Motor neuron (in vitro differentiated cells): Measurements from ENCODE around the gene NKD2. TPM values are rescaled to one million over a fixed set of nuclear protein-coding genes. Genes with fewer than 3 reads are reported as not detected.
"Not testable (repeated sequence)": the region's sequence is repeated elsewhere in the genome, so short reads cannot be mapped to it uniquely, and the experiment has no call there.

Experiments used
- ATAC-seq, 8 experiments: fragments of 200-7000 bp; cut with Tn5 transposase; replicated peaks in 6 of 8; 2 replicates each; pipeline ENCODE4 v1.8.0; 2021; ENCODE audit warnings: mild to moderate bottlenecking in 8 of 8, moderate library complexity in 8 of 8
- H3K27ac ChIP-seq, 2 donors: fragments of 250-450 bp; sonication (Bioruptor Pico); 2 replicates each; pipeline ENCODE4 v1.9.0; 2021; ENCODE audit warnings: antibody characterized with exemption in 2 of 2, mild to moderate bottlenecking in 2 of 2, moderate library complexity in 1 of 2
- H3K4me1 ChIP-seq, 2 donors: fragments of 250-450 bp; sonication (Bioruptor Pico); replicated peaks in 1 of 2; 2 replicates each; pipeline ENCODE4 v1.6.1; 2021; ENCODE audit warnings: antibody characterized with exemption in 2 of 2, mild to moderate bottlenecking in 2 of 2, moderate library complexity in 1 of 2
- H3K4me3 ChIP-seq, 5 donors: fragments of 250-450 bp; sonication (Bioruptor Pico); 2 replicates each; pipeline ENCODE4 v1.9.0; 2021; ENCODE audit warnings: antibody characterized with exemption in 5 of 5, mild to moderate bottlenecking in 5 of 5, moderate library complexity in 4 of 5
- WGBS, 10 experiments: fragments of 450-650 bp; shearing (Covaris generic); methylation state at CpG; one replicate each; pipeline ENCODE4 v1.0.0; 2022; 5-methylcytosine and 5-hydroxymethylcytosine counted together
- in situ Hi-C, 9 experiments: fragments of 400-800 bp; cut with MboI; loops; one replicate each; pipeline ENCODE4 v1.15.0; 2021; ENCODE audit warnings: low sequenced_read_pairs in 9 of 9, low pct_unique_long_range_greater_than_20kb in 2 of 9; ENCODE audit not compliant: unreplicated experiment in 9 of 9
- total RNA-seq, 8 experiments: library from RNA; unstranded; fragments of 300-600 nt; gene quantifications; 2 replicates each; pipeline versions ENCODE4 v1.2.3 to v1.2.4, GENCODE V29; 2022

NKD2 gene
- total RNA-seq, 8 experiments from 2014 or later: 0.41 to 19.2 (median 6.8) TPM; not detected in 1

DNA sequence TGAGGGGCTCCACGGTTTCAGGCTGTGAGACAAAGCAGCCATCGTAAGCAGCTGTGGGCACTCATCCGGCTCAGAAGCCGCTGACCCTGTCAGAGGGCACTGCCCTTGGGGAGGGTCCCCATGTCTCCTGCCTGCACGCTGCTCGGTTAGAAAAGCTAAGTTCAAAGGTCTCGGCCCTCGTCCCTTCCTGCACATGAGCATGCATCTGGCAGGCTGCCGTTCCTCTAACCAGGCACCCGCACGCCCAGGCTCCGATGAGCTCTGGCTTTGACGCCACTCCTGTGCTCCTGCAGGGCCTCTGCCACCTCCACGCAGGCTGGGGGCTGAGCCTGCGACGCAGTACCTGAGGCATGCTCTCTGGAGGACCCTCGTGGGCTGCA, 51.3 kb downstream of the NKD2 start:
- in situ Hi-C loops: no loop called here
- H3K4me1 ChIP-seq: peaks cover 0 to 3% of the 10 kb centered on the region in 2 donors
- WGBS, 10 experiments: 30 to 89% methylated on average over 2 to 10 of the region's 17 CpGs; no CpG with 5 or more reads in 8 of the 10 experiments
- H3K27ac ChIP-seq: no peak overlapping the region
- no peak for ATAC-seq
- H3K4me3 ChIP-seq: no peak overlapping the region

DNA sequence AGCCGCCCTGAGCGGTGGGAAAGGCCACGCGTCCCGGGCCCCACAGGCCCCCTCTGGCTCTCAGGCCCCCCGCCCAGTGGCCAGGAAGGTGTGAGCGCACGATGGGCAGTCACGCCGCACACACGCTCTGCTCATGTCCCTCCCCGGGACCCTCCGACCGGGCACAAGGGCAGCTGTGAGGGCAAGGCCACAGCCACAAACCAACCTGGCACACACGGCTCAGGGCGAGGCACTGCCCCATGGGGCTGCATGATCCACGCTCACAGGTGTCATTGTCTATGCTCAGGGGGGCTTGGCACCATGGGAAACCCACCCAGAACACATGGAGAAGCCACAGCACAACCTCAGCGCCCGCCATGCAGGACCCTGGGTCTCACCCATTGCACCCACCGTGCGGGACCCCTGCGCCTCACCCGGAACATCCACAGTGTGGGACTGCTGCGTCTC, 52.0 kb downstream of the NKD2 start:
- Histone ChIP-seq H3K4me1 (peaks cover 0 to 3% of the 10 kb centered on the region in 2 donors), H3K4me3 (no peak overlapping the region), H3K27ac (no peak overlapping the region)
- WGBS, 10 experiments: no CpG with 5 or more reads among the region's 24 CpGs
- in situ Hi-C loops: no loop called here
- no peak for ATAC-seq

DNA sequence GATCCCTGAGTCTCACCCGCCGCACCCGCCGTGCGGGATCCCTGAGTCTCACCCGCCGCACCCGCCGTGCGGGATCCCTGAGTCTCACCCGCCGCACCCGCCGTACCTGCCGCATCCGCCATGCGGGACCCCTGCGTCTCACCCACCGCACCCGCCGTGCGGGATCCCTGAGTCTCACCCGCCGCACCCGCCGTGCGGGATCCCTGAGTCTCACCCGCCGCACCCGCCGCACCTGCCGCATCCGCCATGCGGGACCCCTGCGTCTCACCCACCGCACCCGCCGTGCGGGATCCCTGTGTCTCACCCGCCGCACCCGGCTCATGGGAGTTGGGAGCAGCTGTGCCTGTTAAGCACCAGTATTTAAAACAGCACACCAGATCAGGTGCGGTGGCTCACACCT, 52.7 kb downstream of the NKD2 start:
- no CpG with 5 or more reads among the region's 43 CpGs for WGBS, 10 experiments
- H3K4me1 ChIP-seq, ATAC-seq, H3K4me3 ChIP-seq, H3K27ac ChIP-seq, in situ Hi-C loops: not testable (repeated sequence)

DNA sequence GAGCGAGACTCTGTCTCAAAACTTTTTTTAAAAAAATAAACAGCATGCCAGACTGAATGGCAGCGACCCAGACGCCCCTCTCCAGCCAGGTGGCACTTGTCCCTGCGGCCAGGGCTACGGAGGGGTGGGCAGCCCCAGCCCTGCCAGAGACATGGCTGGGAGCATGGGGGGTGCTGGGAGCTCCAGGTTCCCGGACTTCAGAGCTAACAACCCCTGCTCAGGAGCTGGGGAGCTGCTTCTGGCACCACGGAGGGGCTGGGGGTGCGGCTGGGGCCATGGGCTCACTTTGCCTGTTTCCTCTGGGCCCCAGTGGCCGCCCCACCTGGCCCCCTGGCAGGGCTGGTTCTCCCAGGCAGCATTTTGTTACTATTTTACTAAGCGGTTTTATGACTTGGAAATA, 53.3 kb downstream of the NKD2 start:
- no peak for ATAC-seq
- H3K27ac ChIP-seq: no peak overlapping the region
- in situ Hi-C loops: no loop called here
- 82 to 83% methylated on average over 1 to 2 of the region's 10 CpGs; no CpG with 5 or more reads in 8 of the 10 experiments for WGBS, 10 experiments
- no peak overlapping the region for H3K4me3 ChIP-seq
- peaks cover 0 to 3% of the 10 kb centered on the region in 2 donors for H3K4me1 ChIP-seq

GRCh38 chr5:1062761-1063568, 54.4 kb downstream of the NKD2 start:
- in situ Hi-C loops: no loop called here
- H3K27ac ChIP-seq: no peak overlapping the region
- no peak overlapping the region for H3K4me3 ChIP-seq
- 91 to 93% (median 93%) methylated on average over 4 to 18 of the region's 36 CpGs; no CpG with 5 or more reads in 7 of the 10 experiments for WGBS, 10 experiments
- H3K4me1 ChIP-seq: peaks cover 0 to 3% of the 10 kb centered on the region in 2 donors
- no peak for ATAC-seq

GRCh38 chr5:1063661-1064382, 55.2 kb downstream of the NKD2 start:
- Histone ChIP-seq H3K4me1 (peaks cover 0 to 3% of the 10 kb centered on the region in 2 donors), H3K4me3 (no peak overlapping the region), H3K27ac (no peak overlapping the region)
- 80 to 100% (median 93%) methylated on average over 2 to 6 of the region's 56 CpGs; no CpG with 5 or more reads in 7 of the 10 experiments for WGBS, 10 experiments
- ATAC-seq: no peak
- in situ Hi-C loops: no loop called here

DNA sequence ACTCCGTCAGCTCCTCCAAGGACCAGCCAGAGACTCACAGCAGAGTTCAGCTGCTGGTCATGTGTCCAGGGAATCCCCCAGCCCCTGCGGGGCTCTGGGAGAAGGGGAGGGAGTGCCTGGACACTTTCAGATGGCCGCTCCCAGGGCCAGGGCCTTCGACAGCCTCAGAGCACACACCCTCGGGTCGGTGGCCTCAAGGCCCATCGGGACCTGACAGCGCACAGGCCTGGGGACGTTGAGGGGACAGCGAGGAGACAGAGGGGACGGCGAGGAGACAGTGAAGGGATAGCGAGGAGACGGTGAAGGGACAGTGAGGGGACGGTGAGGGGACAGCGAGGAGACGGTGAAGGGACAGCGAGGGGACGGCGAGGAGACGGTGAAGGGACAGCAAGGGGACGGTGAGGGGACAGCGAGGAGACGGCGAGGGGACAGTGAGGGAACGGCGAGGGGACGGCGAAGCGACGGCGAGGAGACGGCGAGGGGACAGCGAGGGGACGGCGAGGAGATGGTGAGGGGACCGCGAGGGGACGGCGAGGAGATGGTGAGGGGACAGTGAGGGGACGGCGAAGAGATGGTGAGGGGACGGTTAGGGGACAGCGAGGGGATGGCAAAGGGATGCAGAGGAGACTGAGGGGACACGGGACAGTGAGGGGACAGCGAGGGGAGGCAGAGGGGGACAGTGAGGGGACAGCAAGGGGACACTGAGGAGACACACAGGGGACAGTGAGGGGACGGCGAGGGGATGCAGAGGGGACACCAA, 56.0 kb downstream of the NKD2 start:
- H3K4me1 ChIP-seq: peaks cover 0 to 3% of the 10 kb centered on the region in 2 donors
- in situ Hi-C loops: no loop called here
- H3K27ac ChIP-seq: no peak overlapping the region
- 50 to 100% (median 75%) methylated on average over 2 to 3 of the region's 49 CpGs; no CpG with 5 or more reads in 6 of the 10 experiments for WGBS, 10 experiments
- ATAC-seq: peak in 1 of 8 experiments; percentile 8
- H3K4me3 ChIP-seq: no peak overlapping the region

DNA sequence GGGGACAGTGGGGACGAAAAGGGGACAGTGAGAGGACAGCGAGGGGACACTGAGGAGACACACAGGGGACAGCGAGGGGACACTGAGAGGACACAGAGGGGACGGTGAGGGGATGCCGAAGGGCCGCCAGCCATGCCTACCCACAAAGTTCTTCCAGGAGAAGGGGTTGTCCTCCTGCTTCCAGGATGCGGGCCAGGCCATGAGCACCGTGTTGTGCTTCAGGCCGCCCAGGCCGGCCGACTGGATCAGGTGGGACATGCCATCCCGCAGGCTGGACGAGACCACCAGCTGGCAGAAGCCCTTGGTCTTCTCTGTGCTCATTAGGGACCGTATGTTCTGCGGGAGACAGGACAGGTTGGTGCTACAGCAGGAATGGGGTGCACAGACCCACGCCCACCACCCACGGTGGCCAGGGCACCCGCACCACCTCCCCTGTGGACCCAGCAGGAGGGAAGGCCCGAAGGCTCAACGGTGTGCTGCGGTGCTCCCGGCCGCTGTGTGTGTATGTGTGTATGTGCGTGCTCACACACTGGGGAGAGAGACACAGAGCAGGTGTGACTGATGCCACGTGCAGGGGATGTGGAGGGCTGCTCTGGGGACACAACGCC, 56.6 kb downstream of the NKD2 start:
- Histone ChIP-seq H3K4me3 (no peak overlapping the region), H3K4me1 (no peaks in the 10 kb centered on the region), H3K27ac (no peak overlapping the region)
- in situ Hi-C loops: no loop called here
- WGBS, 10 experiments: 80 to 100% (median 100%) methylated on average over 1 to 5 of the region's 26 CpGs; no CpG with 5 or more reads in 5 of the 10 experiments
- no peak for ATAC-seq

DNA sequence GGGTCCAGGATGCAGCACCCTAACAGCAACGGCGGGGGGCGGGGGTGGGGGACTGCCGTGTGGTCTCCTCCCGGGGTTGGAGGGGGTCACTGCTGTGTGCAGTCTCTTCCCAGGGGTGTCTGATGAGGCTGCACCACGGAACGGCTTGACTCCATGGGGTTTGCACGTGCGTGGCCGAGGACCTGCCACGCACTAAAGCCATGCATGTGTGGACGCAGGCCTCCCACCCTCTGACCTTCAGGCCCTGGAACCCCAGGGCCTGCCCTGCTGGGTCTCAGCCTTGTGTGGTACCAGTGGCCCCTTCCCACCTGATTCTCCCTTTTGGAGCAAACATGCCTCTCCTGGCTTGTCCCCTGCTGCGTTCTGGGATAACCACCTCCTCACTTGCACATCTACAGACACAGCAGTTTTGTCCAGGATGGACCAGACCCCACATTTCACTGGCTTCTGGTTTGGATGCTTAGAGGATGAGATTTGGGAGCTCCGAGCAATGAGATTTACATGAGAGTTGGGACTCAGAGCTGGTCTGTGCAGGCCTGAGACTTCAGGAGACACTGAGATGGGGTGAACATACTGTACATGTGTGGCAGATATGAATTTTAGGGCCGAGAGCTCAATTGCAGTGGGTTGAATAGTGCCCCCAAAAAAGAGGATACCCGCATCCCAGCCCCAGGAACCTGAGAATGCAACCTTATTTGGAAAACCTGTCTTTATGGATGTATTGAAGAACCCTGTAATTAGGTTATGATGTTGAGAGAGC, 57.5 kb downstream of the NKD2 start:
- H3K27ac ChIP-seq: no peak overlapping the region
- in situ Hi-C loops: no loop called here
- no peaks in the 10 kb centered on the region for H3K4me1 ChIP-seq
- no peak for ATAC-seq
- no peak overlapping the region for H3K4me3 ChIP-seq
- WGBS, 10 experiments: 20 to 100% (median 76%) methylated on average over 1 to 6 of the region's 16 CpGs; no CpG with 5 or more reads in 2 of the 10 experiments

- Histone ChIP-seq H3K4me3 (no peak overlapping the region), H3K4me1 (no peaks in the 10 kb centered on the region), H3K27ac (no peak overlapping the region)
- in situ Hi-C loops: no loop called here
- no peak for ATAC-seq
- WGBS, 10 experiments: 40 to 100% (median 92%) methylated on average over 1 to 7 of the region's 12 CpGs; no CpG with 5 or more reads in 2 of the 10 experiments
Measured at GRCh38 chr5:1066676-1067075, 58.1 kb downstream of the NKD2 start.

DNA sequence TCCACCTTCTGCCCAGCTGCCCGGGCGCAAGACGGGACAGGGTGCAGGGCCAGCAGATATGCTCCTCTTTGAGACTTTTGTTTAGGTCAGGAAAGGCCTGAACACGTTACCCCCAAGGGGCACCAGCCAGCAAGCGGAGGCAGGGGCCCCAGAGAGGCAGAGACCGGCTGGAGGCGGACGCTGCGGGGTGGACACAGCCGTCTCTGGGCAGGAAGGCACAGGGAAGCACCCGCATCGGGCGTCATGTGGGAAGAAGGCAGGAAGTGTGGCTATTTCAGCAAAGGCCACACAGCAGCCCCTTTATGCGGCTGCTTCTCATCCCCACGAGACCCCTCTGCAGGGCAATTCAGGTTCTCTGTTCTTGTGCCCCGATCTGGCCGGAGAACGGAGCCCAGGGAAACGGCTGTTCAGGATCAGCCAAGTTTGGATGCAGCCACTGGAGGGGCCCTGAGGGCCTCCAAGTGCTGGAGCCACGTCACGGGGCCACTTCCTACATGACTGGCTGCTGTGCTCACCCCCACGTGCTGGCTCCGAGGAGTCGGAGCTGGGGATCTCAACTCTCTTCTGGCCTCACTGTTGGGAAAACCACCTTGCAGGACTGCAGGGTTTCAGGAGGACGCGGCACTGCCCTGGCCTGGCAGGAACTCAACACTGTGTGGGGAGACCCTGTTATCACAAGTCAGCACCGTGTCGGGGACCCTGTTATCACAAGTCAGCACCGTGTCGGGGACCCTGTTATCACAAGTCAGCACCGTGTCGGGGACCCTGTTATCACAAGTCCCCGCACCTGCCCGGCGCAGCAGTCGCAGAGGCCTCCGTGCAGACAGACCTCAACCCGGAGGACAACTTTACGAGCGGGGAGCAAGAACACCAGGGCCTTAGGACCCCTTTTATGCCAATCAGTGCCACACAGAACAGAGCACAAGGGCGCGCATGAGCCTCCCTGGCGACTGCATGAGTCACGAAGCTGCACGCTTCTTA, 58.8 kb downstream of the NKD2 start:
- in situ Hi-C loops: no loop called here
- Histone ChIP-seq H3K4me1 (no peaks in the 10 kb centered on the region), H3K27ac (no peak overlapping the region), H3K4me3 (no peak overlapping the region)
- whole genome bisulfite sequencing, 10 experiments: 57 to 100% (median 91%) methylated on average over 1 to 29 of the region's 45 CpGs; no CpG with 5 or more reads in 4 of the 10 experiments
- no peak for ATAC-seq
